ENCODE data around the gene ZNF429.

ZNF429 gene

GRCh38 chr19:21460686-21461085 lies 44.7 kb upstream of the ZNF429 start (continued):
- no peak for TF ChIP-seq OSR1 (CRISPR knock-in tag; IDR thresholded peaks at IDR 0.05)

- ATAC-seq = no peak
- TF ChIP-seq TOX (CRISPR knock-in tag; IDR thresholded peaks at IDR 0.05; ENCODE audit: borderline replicate concordance) = no peak
- TF ChIP-seq POU6F1 (CRISPR knock-in tag; IDR thresholded peaks at IDR 0.05; ENCODE audit: borderline replicate concordance, low read depth) = no peak
- TF ChIP-seq PATZ1 (CRISPR knock-in tag; IDR thresholded peaks at IDR 0.05; ENCODE audit: borderline replicate concordance) = no peak
- TF ChIP-seq RARB (CRISPR knock-in tag; IDR thresholded peaks at IDR 0.05) = no peak
- TF ChIP-seq OSR1 (CRISPR knock-in tag; IDR thresholded peaks at IDR 0.05) = no peak
- no peak for TF ChIP-seq ISL1 (CRISPR knock-in tag; IDR thresholded peaks at IDR 0.05)
- TF ChIP-seq ZNF8 (CRISPR knock-in tag; IDR thresholded peaks at IDR 0.05) = no peak
- no peak for TF ChIP-seq ZFP30 (CRISPR knock-in tag; IDR thresholded peaks at IDR 0.05)
- no peak for TF ChIP-seq ZNF565 (CRISPR knock-in tag; conservative IDR thresholded peaks at IDR 0.05; ENCODE audit: low read depth)
- no peak for TF ChIP-seq SNAI2 (CRISPR knock-in tag; IDR thresholded peaks at IDR 0.05)
- TF ChIP-seq ARNTL (CRISPR knock-in tag; IDR thresholded peaks at IDR 0.05; ENCODE audit: borderline replicate concordance, low read depth) = no peak
- no peak for TF ChIP-seq CREB5 (CRISPR knock-in tag; IDR thresholded peaks at IDR 0.05; ENCODE audit: low read depth)
- no peak for TF ChIP-seq ZFP3 (CRISPR knock-in tag; IDR thresholded peaks at IDR 0.05)
Observed at GRCh38 chr19:21462540-21462939, 42.9 kb upstream of the ZNF429 start.

- TF ChIP-seq CSDC2 (CRISPR knock-in tag; IDR thresholded peaks at IDR 0.05) = no peak
- no peak for TF ChIP-seq ZNF8 (CRISPR knock-in tag; IDR thresholded peaks at IDR 0.05)
- TF ChIP-seq TSHZ2 (CRISPR knock-in tag; IDR thresholded peaks at IDR 0.05) = 0 out of 2 replicates have a peak, but pooled peaks have one; percentile 43
- TF ChIP-seq, protein P1, sequence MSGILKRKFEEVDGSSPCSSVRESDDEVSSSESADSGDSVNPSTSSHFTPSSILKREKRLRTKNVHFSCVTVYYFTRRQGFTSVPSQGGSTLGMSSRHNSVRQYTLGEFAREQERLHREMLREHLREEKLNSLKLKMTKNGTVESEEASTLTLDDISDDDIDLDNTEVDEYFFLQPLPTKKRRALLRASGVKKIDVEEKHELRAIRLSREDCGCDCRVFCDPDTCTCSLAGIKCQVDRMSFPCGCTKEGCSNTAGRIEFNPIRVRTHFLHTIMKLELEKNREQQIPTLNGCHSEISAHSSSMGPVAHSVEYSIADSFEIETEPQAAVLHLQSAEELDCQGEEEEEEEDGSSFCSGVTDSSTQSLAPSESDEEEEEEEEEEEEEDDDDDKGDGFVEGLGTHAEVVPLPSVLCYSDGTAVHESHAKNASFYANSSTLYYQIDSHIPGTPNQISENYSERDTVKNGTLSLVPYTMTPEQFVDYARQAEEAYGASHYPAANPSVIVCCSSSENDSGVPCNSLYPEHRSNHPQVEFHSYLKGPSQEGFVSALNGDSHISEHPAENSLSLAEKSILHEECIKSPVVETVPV (CRISPR knock-in tag; IDR thresholded peaks at IDR 0.05) = no peak
- TF ChIP-seq ZNF70 (CRISPR knock-in tag; IDR thresholded peaks at IDR 0.05) = no peak
- ATAC-seq = peak; percentile 77; the same call in 2 of the 3 replicates
Observed at GRCh38 chr19:21463449-21464105, 41.8 kb upstream of the ZNF429 start.

- no peak for ATAC-seq
- TF ChIP-seq TSHZ2 (CRISPR knock-in tag; IDR thresholded peaks at IDR 0.05) (no peak), CREB5 (CRISPR knock-in tag; IDR thresholded peaks at IDR 0.05; ENCODE audit: low read depth) (no peak), TCF4 (CRISPR knock-in tag; IDR thresholded peaks at IDR 0.05; ENCODE audit: borderline replicate concordance) (no peak), OSR1 (CRISPR knock-in tag; IDR thresholded peaks at IDR 0.05) (no peak), ZC3H10 (CRISPR knock-in tag; IDR thresholded peaks at IDR 0.05) (no peak), ZNF8 (CRISPR knock-in tag; IDR thresholded peaks at IDR 0.05) (no peak), PATZ1 (CRISPR knock-in tag; IDR thresholded peaks at IDR 0.05; ENCODE audit: borderline replicate concordance) (no peak), RARB (CRISPR knock-in tag; IDR thresholded peaks at IDR 0.05) (no peak), GLIS3 (CRISPR knock-in tag; IDR thresholded peaks at IDR 0.05) (no peak)
Observed at GRCh38 chr19:21466627-21467026, 38.8 kb upstream of the ZNF429 start.
